Effector CD4-positive, alpha-beta T cell (primary cell): Measurements from ENCODE around the gene HIRIP3.
"Not testable (repeated sequence)": the region's sequence is repeated elsewhere in the genome, so short reads cannot be mapped to it uniquely, and the experiment has no call there.

Source experiments
- DNase-seq: peaks from one replicate; pipeline ENCODE4 v3.0.0-alpha.2; 2020

The HIRIP3 gene

DNA sequence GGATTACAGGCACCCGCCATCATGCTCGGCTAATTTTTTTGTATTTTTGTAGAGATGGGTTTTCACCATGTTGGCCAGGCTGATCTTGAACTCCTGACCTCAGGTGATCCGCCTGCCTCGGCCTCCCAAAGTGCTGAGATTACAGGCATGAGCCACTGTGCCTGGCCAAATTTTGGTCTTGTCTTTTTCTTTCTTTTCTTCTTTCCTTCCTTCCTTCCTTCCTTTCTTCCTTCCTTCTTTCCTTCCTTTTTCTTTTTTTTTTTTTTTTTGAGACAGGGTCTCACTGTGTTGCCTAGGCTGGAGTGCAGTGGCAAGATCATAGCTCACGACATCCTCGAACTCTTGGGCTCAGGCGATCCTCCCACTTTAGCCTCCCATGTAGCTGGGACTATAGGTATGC is 20.0 kb upstream of the HIRIP3 start:
- not testable (repeated sequence) for DNase-seq

- not testable (repeated sequence) for DNase-seq
Measured at GRCh38 chr16:30012598-30012997, 17.2 kb upstream of the HIRIP3 start.

GRCh38 chr16:30011714-30012504 is 16.5 kb upstream of the HIRIP3 start:
- DNase-seq = no peak

- DNase-seq = no peak
Measured at GRCh38 chr16:30010844-30011713, 15.7 kb upstream of the HIRIP3 start, which contains the start of gene DOC2A. DOC2A (minus strand) TSS chr16:30011027; CDS start chr16:30010222, 805 bp downstream.

DNA sequence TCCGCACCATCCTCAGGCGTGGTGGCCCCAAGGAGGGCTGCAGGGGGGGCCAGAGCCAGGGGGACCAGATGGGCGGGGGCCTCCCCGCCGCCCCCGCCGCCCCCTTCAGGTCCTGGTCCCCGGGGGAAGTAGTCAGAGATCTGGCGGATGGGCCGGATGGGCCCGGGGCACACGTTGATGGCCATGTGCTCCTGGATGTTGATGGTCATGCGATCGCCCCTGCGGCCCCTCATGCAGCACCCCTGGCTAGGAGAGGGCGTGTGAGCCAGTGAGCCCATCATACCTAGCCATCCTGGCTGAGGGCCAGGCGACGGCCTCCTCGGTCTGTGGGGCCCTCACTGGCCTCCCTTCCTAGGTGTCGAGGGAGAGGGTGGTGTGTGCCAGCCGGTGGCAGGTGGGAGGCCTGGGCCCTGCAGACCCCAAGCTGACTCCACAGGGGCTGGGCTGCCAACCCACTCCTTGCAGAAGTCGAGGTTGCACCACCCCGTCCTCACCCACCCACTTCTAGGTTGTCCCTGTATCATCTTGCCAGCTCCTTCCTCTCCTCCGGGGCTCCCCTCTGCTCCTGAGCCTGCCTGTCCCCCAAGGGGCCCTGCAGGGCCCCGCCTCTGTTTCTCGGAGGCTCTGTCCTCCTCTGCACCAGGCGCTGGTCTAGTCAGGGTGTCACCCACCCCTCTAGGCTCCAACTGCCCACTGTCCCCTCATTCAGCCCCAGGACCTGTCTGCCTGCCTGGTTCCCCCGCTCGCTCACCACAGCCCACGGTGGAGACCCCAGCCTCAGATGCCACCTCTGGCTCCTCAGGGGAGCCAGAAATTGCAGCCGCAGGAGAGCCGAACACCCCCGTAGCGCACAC is 14.8 kb upstream of the HIRIP3 start:
- DNase-seq = no peak

- no peak for DNase-seq
Measured at GRCh38 chr16:30009085-30009862, 13.9 kb upstream of the HIRIP3 start.

DNA sequence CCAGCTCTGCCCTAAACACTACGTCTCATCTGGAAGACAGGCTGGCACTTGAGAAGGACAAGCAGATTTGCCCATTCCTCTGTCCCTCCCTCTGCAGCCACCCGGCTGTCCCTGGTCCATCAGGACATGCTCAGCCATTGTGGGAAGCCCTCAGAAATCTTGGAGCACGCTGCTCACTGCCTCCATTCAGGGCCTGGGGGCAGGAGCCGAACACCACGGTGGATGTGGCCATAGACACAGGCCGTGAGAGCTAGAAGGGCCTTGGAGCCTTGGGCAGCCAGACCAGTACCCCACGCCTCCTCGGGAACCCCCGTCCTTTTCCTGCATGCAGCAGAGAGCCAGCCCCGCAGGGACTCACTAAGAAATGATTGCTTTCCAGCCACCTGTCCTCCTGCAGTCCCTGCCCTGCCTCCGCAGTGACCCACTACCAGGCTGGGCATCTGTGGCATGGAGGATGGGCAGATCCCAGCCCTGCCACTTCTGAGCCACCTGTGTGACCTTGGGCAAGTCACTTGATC is 12.0 kb upstream of the HIRIP3 start:
- no peak for DNase-seq

GRCh38 chr16:30006659-30007377 is 11.4 kb upstream of the HIRIP3 start:
- no peak for DNase-seq

DNA sequence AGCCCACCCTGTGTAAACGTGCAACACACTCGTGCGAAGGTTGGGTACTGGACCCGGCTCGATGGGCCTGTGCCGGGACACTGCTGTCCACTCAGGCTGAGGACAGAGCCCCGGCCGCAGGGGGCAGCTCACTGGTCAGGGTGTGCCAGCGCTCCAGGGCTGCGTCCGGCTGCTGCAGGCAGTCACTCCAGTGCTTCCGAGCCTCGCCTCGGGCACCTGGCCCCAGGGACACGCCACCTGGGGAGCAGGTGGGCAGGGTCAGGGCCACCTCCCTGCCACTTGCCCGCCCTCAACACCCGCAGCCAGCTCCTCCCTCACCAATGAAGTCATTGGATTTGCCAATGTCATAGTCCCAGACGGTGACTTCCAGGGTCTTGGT is 10.7 kb upstream of the HIRIP3 start:
- no peak for DNase-seq

DNA sequence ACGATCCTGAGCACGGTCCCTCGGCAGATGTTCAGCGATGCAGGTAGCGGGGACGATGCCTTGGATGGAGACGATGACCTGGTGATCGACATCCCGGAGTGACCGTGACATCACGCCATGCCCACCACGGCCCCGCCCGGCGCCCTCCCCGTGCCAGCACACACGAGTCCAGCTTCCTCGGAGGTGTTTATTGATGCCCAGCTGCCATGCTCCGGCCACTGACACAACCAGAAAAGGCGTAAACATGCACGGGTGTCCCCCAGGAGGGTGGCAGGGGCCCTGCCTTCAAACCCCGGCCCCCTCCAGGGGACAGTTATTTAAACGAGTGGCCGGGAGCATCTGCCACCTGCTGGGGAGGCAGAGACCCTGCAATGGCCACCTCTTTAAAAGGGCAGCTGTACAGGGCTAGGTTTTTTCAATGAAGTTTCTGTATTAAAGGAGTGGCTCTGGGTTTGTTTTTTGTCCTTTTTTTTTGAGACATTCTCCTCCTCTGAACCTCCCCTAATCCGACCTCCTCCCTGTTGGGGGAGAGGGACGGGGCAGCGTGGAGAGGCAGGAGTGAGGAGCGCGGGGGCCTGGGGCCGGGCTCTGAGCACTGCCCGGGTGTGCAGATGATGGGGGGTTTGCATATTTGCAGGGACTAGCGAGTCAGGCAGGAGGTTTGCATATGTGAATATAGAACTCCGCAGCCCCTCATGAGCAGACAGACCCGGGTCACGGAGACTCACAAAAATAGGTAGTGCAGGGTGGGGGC is 10.1 kb upstream of the HIRIP3 start:
- DNase-seq = no peak

DNA sequence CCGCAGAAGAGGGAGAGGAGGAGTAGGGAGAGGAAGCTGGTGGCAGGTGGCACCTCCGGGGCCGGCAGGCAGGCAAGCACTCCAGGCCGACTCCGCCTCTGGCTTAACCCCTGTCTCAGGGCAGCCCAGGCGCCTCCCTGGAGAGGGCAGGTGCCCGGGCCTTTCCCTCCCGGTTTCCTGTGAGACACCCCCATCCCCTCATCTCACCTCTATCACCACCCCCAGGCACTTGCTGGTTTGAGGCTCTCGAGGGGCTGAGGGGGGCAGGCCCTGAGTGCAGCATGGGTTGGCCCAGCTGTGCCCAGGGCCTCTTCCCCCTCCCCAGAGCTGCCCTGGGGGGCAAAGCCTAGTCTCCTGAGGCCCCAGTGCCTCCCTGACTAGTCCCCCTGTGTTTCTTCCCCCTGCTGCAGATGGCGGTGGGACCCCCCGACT is 9.4 kb upstream of the HIRIP3 start:
- no peak for DNase-seq

GRCh38 chr16:30004424-30004776 is 9.0 kb upstream of the HIRIP3 start:
- DNase-seq = no peak

GRCh38 chr16:30003670-30004423 is 8.4 kb upstream of the HIRIP3 start:
- no peak for DNase-seq

DNA sequence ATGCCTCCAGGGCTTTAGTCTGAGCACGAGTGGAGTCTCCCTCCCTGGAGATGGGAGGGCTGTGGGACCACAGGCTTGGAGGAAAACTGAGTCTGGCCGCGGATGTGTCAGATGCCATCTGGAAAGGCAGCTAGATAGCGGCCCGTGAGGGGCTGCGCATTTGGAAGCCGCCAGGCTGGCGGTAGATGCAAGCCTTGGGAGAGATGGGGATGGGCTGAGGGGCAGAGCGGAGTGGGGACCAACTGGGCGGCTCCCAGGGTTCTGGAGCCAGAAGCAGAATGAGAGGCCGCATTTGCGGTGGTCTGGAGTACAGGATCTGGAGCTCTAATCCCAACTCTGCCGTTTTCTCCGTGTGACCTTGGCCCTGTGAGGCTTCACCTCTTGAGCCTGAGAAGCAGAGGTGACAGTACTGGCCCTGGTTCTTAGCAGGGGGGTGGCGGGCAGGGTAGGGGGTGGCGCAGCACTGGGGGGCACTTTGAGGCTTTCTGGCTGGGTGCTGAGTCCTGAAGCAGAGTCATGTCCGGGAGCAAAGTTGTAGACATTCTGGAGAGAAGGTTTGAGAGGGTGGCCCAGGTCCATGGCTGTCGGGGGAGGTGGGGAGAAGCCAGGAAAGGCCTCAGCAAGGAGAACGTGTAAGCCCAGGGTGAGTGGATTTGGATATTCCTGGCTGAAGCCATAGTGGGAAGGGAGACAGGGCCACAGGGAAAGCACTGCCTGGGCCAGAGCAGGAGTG is 7.4 kb upstream of the HIRIP3 start:
- no peak for DNase-seq

- no peak for DNase-seq
Measured at GRCh38 chr16:30000735-30001631, 5.6 kb upstream of the HIRIP3 start.

- no peak for DNase-seq
Measured at GRCh38 chr16:29999605-30000004, 4.2 kb upstream of the HIRIP3 start.

DNA sequence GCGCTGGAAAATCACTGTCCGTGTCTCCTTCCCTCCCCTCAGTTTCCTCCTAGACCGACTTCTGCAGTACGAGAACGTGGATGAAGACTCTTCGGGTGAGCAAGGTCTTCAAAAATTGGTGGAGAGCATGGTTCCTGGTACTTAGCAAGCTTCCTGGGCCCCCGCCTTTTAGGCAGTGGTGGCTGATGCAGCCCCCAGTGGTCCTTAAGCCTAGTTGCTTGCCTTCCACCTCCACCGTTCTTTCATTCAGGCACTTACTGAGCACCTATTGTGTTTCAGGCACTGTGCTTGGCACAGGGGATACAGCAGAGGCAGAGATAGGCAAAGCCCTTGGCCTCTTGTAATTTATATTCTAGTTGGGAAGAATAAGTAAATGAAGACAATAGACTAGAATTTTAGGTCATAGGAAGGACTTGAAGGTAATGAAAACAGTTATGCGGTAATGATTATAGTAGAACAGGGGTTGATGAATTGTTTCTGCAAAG is 1.4 kb upstream of the HIRIP3 start:
- DNase-seq = no peak
